GF-D8 (cell line): Measurements from ENCODE around the gene CUBN.

ENCODE experiments used
- DNase-seq: peaks from one replicate; lab custom pipeline; 2025; lab: John Stamatoyannopoulos, UW

The CUBN gene

GRCh38 chr10:16950656-16951601, 178.7 kb downstream of the CUBN start:
- no peak for DNase-seq

- DNase-seq, result no peak
Measured at GRCh38 chr10:16949816-16950215, 179.8 kb downstream of the CUBN start.

GRCh38 chr10:16948361-16948760, 181.2 kb downstream of the CUBN start:
- DNase-seq, result no peak

GRCh38 chr10:16947069-16947468, 182.5 kb downstream of the CUBN start:
- no peak for DNase-seq

- no peak for DNase-seq
Measured at GRCh38 chr10:16945593-16945992, 184.0 kb downstream of the CUBN start.

GRCh38 chr10:16944986-16945385, 184.6 kb downstream of the CUBN start:
- DNase-seq, result no peak

GRCh38 chr10:16944402-16944801, 185.2 kb downstream of the CUBN start:
- no peak for DNase-seq

- no peak for DNase-seq
Measured at GRCh38 chr10:16943295-16944285, 186.0 kb downstream of the CUBN start.

- DNase-seq, result no peak
Measured at GRCh38 chr10:16942381-16943078, 187.1 kb downstream of the CUBN start.

- no peak for DNase-seq
Measured at GRCh38 chr10:16941870-16942269, 187.7 kb downstream of the CUBN start.

GRCh38 chr10:16941067-16941466, 188.5 kb downstream of the CUBN start:
- no peak for DNase-seq

GRCh38 chr10:16938952-16939351, 190.7 kb downstream of the CUBN start:
- DNase-seq, result no peak

GRCh38 chr10:16934461-16934860, 195.2 kb downstream of the CUBN start:
- no peak for DNase-seq

- no peak for DNase-seq
Measured at GRCh38 chr10:16933783-16934182, 195.8 kb downstream of the CUBN start.

GRCh38 chr10:16931930-16932329, 197.7 kb downstream of the CUBN start:
- no peak for DNase-seq

GRCh38 chr10:16930540-16930939, 199.1 kb downstream of the CUBN start:
- no peak for DNase-seq

- DNase-seq, result no peak
Measured at GRCh38 chr10:16929069-16929468, 200.5 kb downstream of the CUBN start.

GRCh38 chr10:16927546-16927945, 202.1 kb downstream of the CUBN start:
- no peak for DNase-seq

- no peak for DNase-seq
Measured at GRCh38 chr10:16923726-16924125, 205.9 kb downstream of the CUBN start.

GRCh38 chr10:16923309-16923708, 206.3 kb downstream of the CUBN start:
- DNase-seq, result no peak

GRCh38 chr10:16919121-16919982, 210.3 kb downstream of the CUBN start:
- no peak for DNase-seq
